HEK293T (cell line): ENCODE measurements around the gene PKP2.

Experiments used
- CTCF ChIA-PET: fragments of 350-600 bp; formaldehyde crosslinking; extraction: SDS; loops from one replicate; lab custom pipeline; 2021; ENCODE audit warnings: antibody characterized with exemption, inconsistent platforms; lab: Yijun Ruan, JAX
- POLR2A ChIA-PET: fragments of 350-600 bp; formaldehyde crosslinking; extraction: SDS; loops from one replicate; lab custom pipeline; 2020; ENCODE audit warnings: antibody characterized with exemption, inconsistent platforms; lab: Yijun Ruan, JAX
- DNase-seq: peaks from one replicate; pipeline ENCODE4 v3.0.0; 2012; ENCODE audit warnings: mixed read lengths; ENCODE audit errors: extremely low spot score
- ARNT ChIP-seq: fragments of 450-650 bp; IDR thresholded peaks from 2 replicates; pipeline ENCODE4 v1.6.1; 2017; ENCODE audit warnings: mild to moderate bottlenecking
- BHLHE40 ChIP-seq: fragments of 450-650 bp; IDR thresholded peaks from 2 replicates; pipeline ENCODE4 v1.6.1; 2016; ENCODE audit warnings: mild to moderate bottlenecking, moderate library complexity, borderline replicate concordance
- CTBP1 ChIP-seq: fragments of 450-650 bp; IDR thresholded peaks from 2 replicates; pipeline ENCODE4 v1.6.1; 2016; ENCODE audit warnings: borderline replicate concordance
- ELF4 ChIP-seq: fragments of 450-650 bp; IDR thresholded peaks from 2 replicates; pipeline ENCODE4 v1.6.1; 2017; ENCODE audit warnings: antibody characterized with exemption
- FOXA1 ChIP-seq: fragments of 450-650 bp; IDR thresholded peaks from 2 replicates; pipeline ENCODE4 v1.6.1; 2016; ENCODE audit warnings: mild to moderate bottlenecking
- FOXK2 ChIP-seq: fragments of 450-650 bp; IDR thresholded peaks from 2 replicates; pipeline ENCODE4 v1.6.1; 2016; ENCODE audit warnings: mild to moderate bottlenecking
- FOXM1 ChIP-seq: fragments of 450-650 bp; IDR thresholded peaks from 2 replicates; pipeline ENCODE4 v1.6.1; 2017; ENCODE audit warnings: mild to moderate bottlenecking, borderline replicate concordance
- HDGF ChIP-seq: fragments of 450-650 bp; IDR thresholded peaks from 2 replicates; pipeline ENCODE4 v1.6.1; 2017; ENCODE audit warnings: antibody characterized with exemption, borderline replicate concordance
- L3MBTL2 ChIP-seq: fragments of 450-650 bp; conservative IDR thresholded peaks from 2 replicates; pipeline ENCODE4 v1.6.1; 2016; ENCODE audit warnings: mild to moderate bottlenecking
- LEF1 ChIP-seq: fragments of 450-650 bp; IDR thresholded peaks from 2 replicates; pipeline ENCODE4 v1.6.1; 2017; ENCODE audit warnings: mild to moderate bottlenecking, borderline replicate concordance
- NFRKB ChIP-seq: fragments of 450-650 bp; IDR thresholded peaks from 2 replicates; pipeline ENCODE4 v1.6.1; 2016; ENCODE audit warnings: mild to moderate bottlenecking, moderate library complexity
- SP1 ChIP-seq: fragments of 450-650 bp; IDR thresholded peaks from 2 replicates; pipeline ENCODE4 v1.6.1; 2017
- SUZ12 ChIP-seq: fragments of 450-650 bp; IDR thresholded peaks from 2 replicates; pipeline ENCODE4 v1.6.1; 2016; ENCODE audit warnings: mild to moderate bottlenecking
- TARDBP ChIP-seq: fragments of 450-650 bp; IDR thresholded peaks from 2 replicates; pipeline ENCODE4 v1.6.1; 2016
- ZNF384 ChIP-seq: fragments of 450-650 bp; IDR thresholded peaks from 2 replicates; pipeline ENCODE4 v1.6.1; 2016
- TF ChIP-seq, protein P1 (sequence below): fragments of 450-650 bp; IDR thresholded peaks from 2 replicates; pipeline ENCODE4 v1.6.1; 2016

PKP2 gene

DNA sequence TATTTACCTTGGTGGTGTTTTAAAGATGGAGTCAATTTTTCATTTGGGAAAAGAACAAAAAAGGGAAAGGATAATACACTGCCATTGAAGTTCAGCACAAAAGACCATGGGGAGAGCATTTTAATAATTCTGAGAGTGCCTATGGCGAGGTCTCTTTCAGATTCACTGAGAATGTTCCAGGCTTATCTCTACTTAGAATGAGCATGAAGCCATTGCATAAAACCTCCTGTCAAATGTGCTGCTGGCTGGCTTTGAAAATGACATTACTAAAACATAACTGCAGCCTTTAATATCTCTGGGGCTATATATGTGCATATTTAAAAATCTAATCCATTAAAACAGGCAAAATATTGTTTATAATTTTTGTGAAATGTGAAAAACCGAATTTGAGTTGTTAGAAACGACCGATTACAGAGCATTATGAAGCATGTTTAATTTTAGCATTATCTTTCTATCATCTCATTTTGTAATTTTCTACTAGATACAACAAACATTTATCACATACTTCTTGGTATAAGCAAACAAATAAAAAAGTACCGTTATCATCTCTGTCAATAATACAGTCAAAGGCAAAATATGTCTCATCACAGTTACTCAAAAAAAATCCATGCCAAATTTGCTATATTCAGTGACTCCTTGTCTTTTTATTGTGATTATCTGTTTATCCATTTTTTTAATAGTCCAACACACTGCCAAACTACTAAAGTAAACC is 95.2 kb downstream of the PKP2 start:
- CTCF ChIA-PET: no interaction called here

DNA sequence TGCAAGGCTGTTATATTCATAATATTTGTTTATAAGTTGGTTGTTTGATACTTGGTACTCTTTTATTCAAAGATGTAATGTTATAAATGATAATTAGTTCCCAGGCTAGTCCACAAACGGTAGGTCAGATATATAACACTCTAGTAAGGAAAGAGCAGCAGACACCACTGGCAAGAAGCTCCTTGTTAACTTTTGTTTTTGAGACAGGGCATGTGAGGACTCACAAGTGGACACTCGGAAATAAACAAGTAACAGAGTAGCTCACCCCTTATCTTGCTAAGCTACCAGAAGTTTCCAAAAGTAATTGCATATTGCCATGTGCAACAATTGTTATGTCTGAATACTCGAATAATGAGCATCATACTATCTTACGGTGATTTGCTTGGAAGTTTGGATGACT is 102.3 kb downstream of the PKP2 start:
- no peak for DNase-seq
- POLR2A ChIA-PET: no interaction called here
- TF ChIP-seq FOXK2: no peak
- no peak for TF ChIP-seq NFRKB
- TF ChIP-seq ZNF384: no peak
- CTCF ChIA-PET: no interaction called here

More for the DNA sequence above, 95.2 kb downstream of the PKP2 start:
- TF ChIP-seq CTBP1 (no peak), SP1 (no peak), ZNF384 (no peak), TARDBP (no peak), FOXK2 (no peak), ARNT (no peak), L3MBTL2 (no peak), SUZ12 (no peak), FOXA1 (no peak), ELF4 (no peak), BHLHE40 (no peak), HDGF (no peak), LEF1 (no peak)
- TF ChIP-seq, protein P1, sequence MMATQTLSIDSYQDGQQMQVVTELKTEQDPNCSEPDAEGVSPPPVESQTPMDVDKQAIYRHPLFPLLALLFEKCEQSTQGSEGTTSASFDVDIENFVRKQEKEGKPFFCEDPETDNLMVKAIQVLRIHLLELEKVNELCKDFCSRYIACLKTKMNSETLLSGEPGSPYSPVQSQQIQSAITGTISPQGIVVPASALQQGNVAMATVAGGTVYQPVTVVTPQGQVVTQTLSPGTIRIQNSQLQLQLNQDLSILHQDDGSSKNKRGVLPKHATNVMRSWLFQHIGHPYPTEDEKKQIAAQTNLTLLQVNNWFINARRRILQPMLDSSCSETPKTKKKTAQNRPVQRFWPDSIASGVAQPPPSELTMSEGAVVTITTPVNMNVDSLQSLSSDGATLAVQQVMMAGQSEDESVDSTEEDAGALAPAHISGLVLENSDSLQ: no peak
- POLR2A ChIA-PET: no interaction called here
- no peak for DNase-seq

DNA sequence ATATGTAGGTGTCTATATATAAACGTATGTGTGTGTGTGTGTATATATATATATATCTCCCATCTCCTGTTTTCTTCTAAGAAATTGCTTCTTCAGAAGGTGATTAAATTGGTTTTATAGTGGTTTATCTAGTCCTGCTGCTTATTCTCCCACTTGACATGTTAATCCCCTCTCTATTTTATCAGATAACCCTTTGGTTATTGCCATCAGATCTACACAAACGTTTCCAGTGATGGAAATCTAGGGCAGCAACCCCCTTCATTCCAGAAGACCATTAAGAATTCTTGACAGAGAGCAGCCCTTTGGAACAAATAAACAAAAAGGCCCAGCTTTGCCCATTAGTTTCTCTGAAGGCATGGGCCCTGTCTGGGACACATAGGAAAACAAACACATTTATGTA is 106.7 kb downstream of the PKP2 start:
- DNase-seq: no peak
- TF ChIP-seq ARNT (no peak), ELF4 (no peak), ZNF384 (no peak), FOXA1 (no peak), SUZ12 (no peak), FOXK2 (no peak), TARDBP (no peak), CTBP1 (no peak), HDGF (no peak), LEF1 (no peak), BHLHE40 (no peak), L3MBTL2 (no peak), NFRKB (no peak), SP1 (no peak), FOXM1 (no peak)
- TF ChIP-seq, protein P1: no peak
- ChIA-PET POLR2A (no interaction called here), CTCF (no interaction called here)

DNA sequence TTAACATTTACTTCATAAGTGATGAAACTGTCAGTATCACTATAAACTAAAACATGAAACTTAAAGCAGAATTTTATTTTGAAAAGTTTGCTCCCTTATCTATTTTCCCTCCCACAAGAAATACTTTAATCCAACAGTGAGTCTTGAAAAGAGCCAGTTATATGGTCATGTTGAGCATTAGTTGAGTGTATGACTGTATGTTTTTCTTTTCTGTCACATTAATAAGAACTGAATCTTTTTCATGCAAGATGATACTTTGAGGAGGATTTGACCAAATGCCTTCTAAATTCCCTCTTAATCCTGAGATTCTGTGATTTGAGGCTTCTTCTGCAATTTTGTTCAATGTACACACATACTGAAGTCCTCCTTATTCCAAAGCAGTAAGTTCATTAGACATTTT is 107.1 kb downstream of the PKP2 start:
- no peak for DNase-seq
- CTCF ChIA-PET: no interaction called here
- POLR2A ChIA-PET: no interaction called here
- no peak for TF ChIP-seq HDGF
- TF ChIP-seq SUZ12: no peak
- no peak for TF ChIP-seq FOXA1
- TF ChIP-seq FOXM1: no peak
- TF ChIP-seq, protein P1: no peak
- no peak for TF ChIP-seq LEF1
- TF ChIP-seq CTBP1: no peak
- no peak for TF ChIP-seq ARNT
- no peak for TF ChIP-seq NFRKB
- TF ChIP-seq SP1: no peak
- TF ChIP-seq ELF4: no peak
- no peak for TF ChIP-seq L3MBTL2
- TF ChIP-seq FOXK2: no peak
- TF ChIP-seq TARDBP: no peak

DNA sequence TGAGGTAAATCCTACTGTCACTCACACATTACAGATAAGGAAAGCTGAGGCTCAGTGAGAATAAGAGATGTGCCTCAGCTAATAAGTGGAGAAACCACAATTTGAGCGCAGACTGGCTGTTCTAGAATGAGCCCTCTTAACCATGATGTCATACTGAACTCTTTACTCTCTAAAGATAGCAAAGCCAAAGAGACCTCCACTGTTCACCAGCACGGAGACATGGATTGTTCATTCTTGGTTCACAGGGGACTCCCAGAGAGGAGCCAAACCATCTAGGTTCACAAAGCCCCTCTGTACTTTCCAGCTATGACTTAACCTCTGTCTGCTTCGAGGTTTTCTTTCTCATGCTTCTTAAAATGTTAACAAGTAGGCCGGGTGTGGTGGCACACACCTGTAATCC is 108.2 kb downstream of the PKP2 start:
- CTCF ChIA-PET: no interaction called here
- POLR2A ChIA-PET: no interaction called here
- TF ChIP-seq, protein P1: no peak
- TF ChIP-seq BHLHE40: no peak
- no peak for TF ChIP-seq SUZ12
- no peak for TF ChIP-seq NFRKB
- TF ChIP-seq SP1: no peak
- TF ChIP-seq CTBP1: no peak
- no peak for TF ChIP-seq ZNF384
- TF ChIP-seq ARNT: no peak
- TF ChIP-seq L3MBTL2: no peak
- no peak for TF ChIP-seq FOXM1
- no peak for TF ChIP-seq ELF4
- no peak for TF ChIP-seq FOXA1
- DNase-seq: no peak

DNA sequence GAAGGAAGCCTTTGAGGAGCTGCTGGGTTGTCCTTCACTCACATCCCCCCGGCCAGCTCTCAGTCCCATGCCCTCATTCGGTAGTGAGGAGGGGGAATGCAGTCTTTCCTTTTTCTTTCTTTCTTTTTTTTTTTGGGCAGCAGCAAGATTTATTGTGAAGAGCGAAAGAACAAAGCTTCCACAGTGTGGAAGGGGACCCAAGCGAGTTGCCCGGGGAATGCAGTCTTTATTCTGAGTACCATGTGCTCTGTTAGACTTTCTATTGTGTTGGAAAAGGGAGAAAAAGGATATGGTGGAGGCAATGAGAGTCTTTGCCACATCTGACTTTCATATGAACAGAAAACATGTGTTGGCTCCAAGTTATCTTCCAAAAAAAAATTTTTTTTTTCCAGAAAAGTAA is 111.0 kb downstream of the PKP2 start:
- POLR2A ChIA-PET: interaction anchor here (1.2 kb wide), 1 partner anchor 30 kb away, joined by 3 read pairs; the partner anchor contains the start of gene YARS2
- TF ChIP-seq ZNF384: no peak
- TF ChIP-seq ELF4: no peak
- TF ChIP-seq, protein P1: no peak
- no peak for TF ChIP-seq FOXM1
- no peak for TF ChIP-seq SUZ12
- no peak for TF ChIP-seq NFRKB
- TF ChIP-seq L3MBTL2: no peak
- no peak for TF ChIP-seq TARDBP
- no peak for TF ChIP-seq BHLHE40
- no peak for TF ChIP-seq CTBP1
- no peak for TF ChIP-seq FOXA1
- no peak for TF ChIP-seq SP1
- no peak for TF ChIP-seq LEF1
- no peak for TF ChIP-seq ARNT
- TF ChIP-seq HDGF: no peak
- TF ChIP-seq FOXK2: no peak
- DNase-seq: no peak
- CTCF ChIA-PET: no interaction called here
